ENCODE data around the gene SDK1. TPM values are rescaled to one million over a fixed set of nuclear protein-coding genes. Genes with fewer than 3 reads are reported as not detected.

The SDK1 gene
- total and polyA plus RNA-seq, 7 experiments from 2014 or later: 0.07 to 2.5 (median 0.54) TPM

- no peak overlapping the region for H3K4me3 Mint-ChIP-seq
- no peak overlapping the region for H3K27ac Mint-ChIP-seq
- Histone ChIP-seq H3K9me3 (ENCODE audit: control insufficient read depth in 2 of 3, low read length in 3 of 3) (no peaks in the 10 kb centered on the region), H3K27me3 (ENCODE audit: control insufficient read depth in 2 of 2, insufficient read depth in 2 of 2, low read length in 2 of 2) (peaks cover 0 to 4% of the 10 kb centered on the region in 2 donors), H3K4me3 (ENCODE audit: low read length) (no peak overlapping the region), H3K4me1 (ENCODE audit: control insufficient read depth in 2 of 2, insufficient read depth in 2 of 2, low read length in 2 of 2) (no peaks in the 10 kb centered on the region), H3K27ac (ENCODE audit: low read depth, low read length) (no peak overlapping the region), H3K36me3 (ENCODE audit: control insufficient read depth in 2 of 3, insufficient read depth in 3 of 3, low read length in 3 of 3) (no peaks in the 10 kb centered on the region)
- ATAC-seq (no peak), DNase-seq (no peak)
- H3K4me1 Mint-ChIP-seq: peaks cover 0 to 6% (median 0%) of the 10 kb centered on the region in 7 donors
- intact Hi-C loops (cut with micrococcal nuclease): loop anchor here in 1 of 2 donors (10.0 kb wide), 1 partner anchor 1436 kb away; no protein-coding TSS in a partner anchor
- H3K27me3 Mint-ChIP-seq: peaks cover 0 to 62% (median 7%) of the 10 kb centered on the region in 5 donors
- ChIA-PET CTCF (interaction anchor here (1.4 kb wide), 1 partner anchor 9 kb away, joined by 4 read pairs; no protein-coding TSS in a partner anchor), POLR2A (interaction anchor here (1.6 kb wide), 1 partner anchor 9 kb away, joined by 6 read pairs; the partner anchor contains the start of gene SDK1)
- no peaks in the 10 kb centered on the region for H3K9me3 Mint-ChIP-seq
- H3K36me3 Mint-ChIP-seq: no peaks in the 10 kb centered on the region
Measured at GRCh38 chr7:3309140-3309539, 8.1 kb downstream of the SDK1 start.

DNA sequence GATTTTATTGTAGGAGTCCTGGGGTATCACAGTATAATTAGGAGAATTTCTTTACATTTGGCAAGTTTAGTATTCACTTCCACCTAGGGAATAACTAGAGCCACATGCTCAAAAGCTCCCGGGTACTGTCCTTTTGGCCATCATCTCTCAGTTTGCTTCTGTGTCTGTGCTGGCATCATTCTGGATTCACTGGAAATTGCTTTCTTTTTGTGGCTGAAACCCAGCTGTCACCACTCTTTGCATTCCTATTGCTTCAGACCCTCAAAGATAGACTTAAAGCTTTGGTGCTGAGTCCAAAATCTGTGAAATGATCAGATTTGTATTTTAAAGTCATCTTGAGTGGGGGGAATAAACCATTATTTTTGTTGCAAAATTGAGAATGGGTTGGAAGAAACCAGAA, 8.9 kb downstream of the SDK1 start:
- ATAC-seq: no peak
- DNase-seq: no peak
- Mint-ChIP-seq H3K4me3 (no peak overlapping the region), H3K27me3 (peaks cover 0 to 56% (median 7%) of the 10 kb centered on the region in 5 donors), H3K27ac (no peak overlapping the region), H3K9me3 (no peaks in the 10 kb centered on the region), H3K36me3 (no peaks in the 10 kb centered on the region), H3K4me1 (peaks cover 0 to 6% (median 0%) of the 10 kb centered on the region in 7 donors)
- Histone ChIP-seq H3K9me3 (ENCODE audit: control insufficient read depth in 2 of 3, low read length in 3 of 3) (no peaks in the 10 kb centered on the region), H3K4me3 (ENCODE audit: low read length) (no peak overlapping the region), H3K36me3 (ENCODE audit: control insufficient read depth in 2 of 3, insufficient read depth in 3 of 3, low read length in 3 of 3) (no peaks in the 10 kb centered on the region), H3K27me3 (ENCODE audit: control insufficient read depth in 2 of 2, insufficient read depth in 2 of 2, low read length in 2 of 2) (peaks cover 0 to 4% of the 10 kb centered on the region in 2 donors), H3K27ac (ENCODE audit: low read depth, low read length) (no peak overlapping the region), H3K4me1 (ENCODE audit: control insufficient read depth in 2 of 2, insufficient read depth in 2 of 2, low read length in 2 of 2) (no peaks in the 10 kb centered on the region)
- POLR2A ChIA-PET: interaction anchor here (0.7 to 1.6 kb wide), 2 partner anchors 10 to 701 kb away, joined by 3 to 6 read pairs; partner anchors contain the start of gene SDK1
- CTCF ChIA-PET: interaction anchor here (1.4 kb wide), 1 partner anchor 8 kb away, joined by 4 read pairs; no protein-coding TSS in a partner anchor
- intact Hi-C loops (cut with micrococcal nuclease): loop anchor here in 1 of 2 donors (10.0 kb wide), 1 partner anchor 1435 kb away; no protein-coding TSS in a partner anchor

DNA sequence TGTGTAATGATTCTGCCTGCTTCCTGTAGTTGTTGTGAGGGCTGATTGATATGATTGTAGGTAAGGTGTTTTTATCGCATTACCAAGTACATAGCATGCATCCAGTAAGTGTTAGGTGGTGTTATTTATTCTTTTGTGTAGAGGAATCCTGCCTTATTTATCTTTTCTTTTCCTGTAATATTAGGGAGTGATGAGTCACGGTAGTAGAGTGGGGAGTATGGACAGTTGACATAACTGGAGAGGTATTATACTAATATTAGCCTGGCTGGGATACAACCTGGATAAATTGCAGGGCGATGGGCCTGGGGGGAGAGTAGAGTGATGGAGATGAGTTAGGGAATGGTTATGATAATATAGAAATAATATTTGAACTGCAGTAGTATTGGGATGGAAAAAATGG, 9.8 kb downstream of the SDK1 start:
- Mint-ChIP-seq H3K36me3 (no peaks in the 10 kb centered on the region), H3K9me3 (no peaks in the 10 kb centered on the region), H3K4me3 (no peak overlapping the region), H3K27me3 (peaks cover 0 to 49% (median 7%) of the 10 kb centered on the region in 5 donors), H3K27ac (no peak overlapping the region), H3K4me1 (peaks cover 0 to 6% (median 0%) of the 10 kb centered on the region in 7 donors)
- Histone ChIP-seq H3K27ac (ENCODE audit: low read depth, low read length) (no peak overlapping the region), H3K9me3 (ENCODE audit: control insufficient read depth in 2 of 3, low read length in 3 of 3) (no peaks in the 10 kb centered on the region), H3K36me3 (ENCODE audit: control insufficient read depth in 2 of 3, insufficient read depth in 3 of 3, low read length in 3 of 3) (no peaks in the 10 kb centered on the region), H3K4me3 (ENCODE audit: low read length) (no peak overlapping the region), H3K27me3 (ENCODE audit: control insufficient read depth in 2 of 2, insufficient read depth in 2 of 2, low read length in 2 of 2) (peaks cover 0 to 4% of the 10 kb centered on the region in 2 donors), H3K4me1 (ENCODE audit: control insufficient read depth in 2 of 2, insufficient read depth in 2 of 2, low read length in 2 of 2) (no peaks in the 10 kb centered on the region)
- POLR2A ChIA-PET: interaction anchor here (0.7 to 1.6 kb wide), 2 partner anchors 10 to 702 kb away, joined by 3 to 6 read pairs; partner anchors contain the start of gene SDK1
- ATAC-seq (no peak), DNase-seq (no peak)
- CTCF ChIA-PET: no interaction called here
- intact Hi-C loops (cut with micrococcal nuclease): no loop called here

- no peak overlapping the region for H3K27ac ChIP-seq (ENCODE audit: low read depth, low read length)
- intact Hi-C loops (cut with micrococcal nuclease): no loop called here
- DNase-seq (no peak), ATAC-seq (no peak)
- no peaks in the 10 kb centered on the region for H3K9me3 Mint-ChIP-seq
- ChIA-PET POLR2A (no interaction called here), CTCF (no interaction called here)
- H3K36me3 Mint-ChIP-seq: no peaks in the 10 kb centered on the region
- no peaks in the 10 kb centered on the region for H3K9me3 ChIP-seq (ENCODE audit: control insufficient read depth in 2 of 3, low read length in 3 of 3)
- H3K4me3 ChIP-seq (ENCODE audit: low read length): no peak overlapping the region
- H3K4me3 Mint-ChIP-seq: no peak overlapping the region
- peaks cover 0 to 38% (median 7%) of the 10 kb centered on the region in 5 donors for H3K27me3 Mint-ChIP-seq
- H3K27me3 ChIP-seq (ENCODE audit: control insufficient read depth in 2 of 2, insufficient read depth in 2 of 2, low read length in 2 of 2): peaks cover 0 to 4% of the 10 kb centered on the region in 2 donors
- no peaks in the 10 kb centered on the region for H3K36me3 ChIP-seq (ENCODE audit: control insufficient read depth in 2 of 3, insufficient read depth in 3 of 3, low read length in 3 of 3)
- no peaks in the 10 kb centered on the region for H3K4me1 ChIP-seq (ENCODE audit: control insufficient read depth in 2 of 2, insufficient read depth in 2 of 2, low read length in 2 of 2)
- H3K27ac Mint-ChIP-seq: no peak overlapping the region
- H3K4me1 Mint-ChIP-seq: peaks cover 0 to 6% (median 0%) of the 10 kb centered on the region in 7 donors
Measured at GRCh38 chr7:3312583-3312982, 11.5 kb downstream of the SDK1 start.

DNA sequence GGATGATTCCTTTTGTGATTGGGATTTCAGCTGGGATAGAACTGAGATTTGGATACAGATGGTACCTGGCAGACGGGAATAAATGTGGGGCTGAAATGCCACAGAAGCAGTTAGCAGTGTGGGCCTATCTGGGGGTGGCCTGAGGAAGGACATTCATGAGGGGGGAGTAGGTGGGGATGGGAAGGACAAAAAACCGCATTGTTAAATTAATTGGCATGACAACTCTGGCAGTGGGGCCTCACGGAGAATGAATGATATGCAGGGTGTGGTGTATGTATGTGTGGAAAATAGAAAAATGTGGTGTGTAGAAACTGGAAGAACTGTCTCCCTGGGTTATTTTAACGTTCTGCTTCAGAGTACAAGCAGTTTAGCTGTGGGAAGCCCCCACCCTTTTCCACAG, 17.8 kb downstream of the SDK1 start:
- POLR2A ChIA-PET: no interaction called here
- CTCF ChIA-PET: interaction anchor here (1.4 kb wide), 1 partner anchor 10 kb away, joined by 4 read pairs; no protein-coding TSS in a partner anchor
- Mint-ChIP-seq H3K4me3 (no peak overlapping the region), H3K27me3 (peaks cover 0 to 18% (median 0%) of the 10 kb centered on the region in 5 donors), H3K9me3 (peaks cover 0 to 5% (median 0%) of the 10 kb centered on the region in 11 donors), H3K36me3 (peaks cover 0 to 5% (median 0%) of the 10 kb centered on the region in 5 donors), H3K27ac (no peak overlapping the region), H3K4me1 (peaks cover 0 to 17% (median 6%) of the 10 kb centered on the region in 7 donors)
- no peaks in the 10 kb centered on the region for H3K9me3 ChIP-seq (ENCODE audit: control insufficient read depth in 2 of 3, low read length in 3 of 3)
- peaks cover 0 to 4% of the 10 kb centered on the region in 2 donors for H3K27me3 ChIP-seq (ENCODE audit: control insufficient read depth in 2 of 2, insufficient read depth in 2 of 2, low read length in 2 of 2)
- intact Hi-C loops (cut with micrococcal nuclease): no loop called here
- H3K36me3 ChIP-seq (ENCODE audit: control insufficient read depth in 2 of 3, insufficient read depth in 3 of 3, low read length in 3 of 3): no peaks in the 10 kb centered on the region
- H3K27ac ChIP-seq (ENCODE audit: low read depth, low read length): no peak overlapping the region
- no peak for DNase-seq
- H3K4me3 ChIP-seq (ENCODE audit: low read length): no peak overlapping the region
- no peak for ATAC-seq
- H3K4me1 ChIP-seq (ENCODE audit: control insufficient read depth in 2 of 2, insufficient read depth in 2 of 2, low read length in 2 of 2): no peaks in the 10 kb centered on the region

DNA sequence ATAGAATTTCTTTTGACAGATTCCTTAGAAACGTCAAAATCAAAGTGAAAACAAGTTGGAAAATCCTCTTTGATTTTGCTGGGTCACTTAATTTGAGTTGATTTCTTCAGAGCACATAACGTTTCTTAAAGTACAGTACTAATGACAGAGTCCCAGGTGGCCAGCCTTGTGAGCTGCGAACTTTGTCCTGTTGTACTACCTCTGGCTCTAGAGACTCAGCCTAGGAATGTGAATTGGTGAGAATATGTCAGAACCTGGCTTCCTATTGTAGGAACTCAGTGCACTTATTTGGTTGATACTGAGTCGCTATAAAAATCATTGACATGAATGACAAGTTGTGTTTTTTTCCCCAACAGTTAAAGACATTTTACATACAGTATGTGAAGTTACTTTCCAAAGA, 20.2 kb downstream of the SDK1 start:
- no peaks in the 10 kb centered on the region for H3K36me3 ChIP-seq (ENCODE audit: control insufficient read depth in 2 of 3, insufficient read depth in 3 of 3, low read length in 3 of 3)
- Mint-ChIP-seq H3K27ac (no peak overlapping the region), H3K36me3 (peaks cover 0 to 5% (median 0%) of the 10 kb centered on the region in 5 donors), H3K9me3 (peaks cover 0 to 5% (median 0%) of the 10 kb centered on the region in 11 donors), H3K4me3 (no peak overlapping the region), H3K27me3 (peaks cover 0 to 15% (median 0%) of the 10 kb centered on the region in 5 donors), H3K4me1 (peaks cover 0 to 17% (median 6%) of the 10 kb centered on the region in 7 donors)
- H3K27ac ChIP-seq (ENCODE audit: low read depth, low read length): no peak overlapping the region
- intact Hi-C loops (cut with micrococcal nuclease): no loop called here
- DNase-seq (no peak), ATAC-seq (no peak)
- H3K4me1 ChIP-seq (ENCODE audit: control insufficient read depth in 2 of 2, insufficient read depth in 2 of 2, low read length in 2 of 2): no peaks in the 10 kb centered on the region
- ChIA-PET CTCF (interaction anchor here (0.5 kb wide), 1 partner anchor 574 kb away, joined by 3 read pairs; no protein-coding TSS in a partner anchor), POLR2A (no interaction called here)
- H3K27me3 ChIP-seq (ENCODE audit: control insufficient read depth in 2 of 2, insufficient read depth in 2 of 2, low read length in 2 of 2): peaks cover 0 to 4% of the 10 kb centered on the region in 2 donors
- H3K4me3 ChIP-seq (ENCODE audit: low read length): no peak overlapping the region
- no peaks in the 10 kb centered on the region for H3K9me3 ChIP-seq (ENCODE audit: control insufficient read depth in 2 of 3, low read length in 3 of 3)

DNA sequence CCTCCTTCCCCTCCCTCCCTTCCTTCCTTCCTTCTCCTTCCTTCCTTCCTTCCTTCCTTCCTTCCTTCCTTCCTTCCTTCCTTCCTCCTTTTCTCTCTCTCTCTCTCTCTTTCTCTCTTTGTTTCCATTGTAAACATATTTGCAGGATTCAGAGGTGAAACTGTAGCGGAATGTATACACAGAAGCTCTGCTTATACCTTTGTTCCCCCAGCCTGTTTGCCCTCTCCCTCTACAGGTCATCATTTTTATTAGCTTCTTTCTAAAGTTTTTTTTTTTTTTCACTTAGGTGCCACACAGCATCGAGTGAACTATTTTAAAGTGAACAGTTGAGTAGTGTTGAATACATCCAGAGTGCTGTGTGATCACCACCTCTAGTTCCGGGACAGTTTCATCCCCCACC, 20.7 kb downstream of the SDK1 start:
- ChIA-PET CTCF (no interaction called here), POLR2A (no interaction called here)
- H3K4me3 ChIP-seq (ENCODE audit: low read length): no peak overlapping the region
- intact Hi-C loops (cut with micrococcal nuclease): no loop called here
- DNase-seq: no peak
- H3K36me3 Mint-ChIP-seq: peaks cover 0 to 5% (median 0%) of the 10 kb centered on the region in 5 donors
- no peaks in the 10 kb centered on the region for H3K4me1 ChIP-seq (ENCODE audit: control insufficient read depth in 2 of 2, insufficient read depth in 2 of 2, low read length in 2 of 2)
- H3K27me3 ChIP-seq (ENCODE audit: control insufficient read depth in 2 of 2, insufficient read depth in 2 of 2, low read length in 2 of 2): peaks cover 0 to 4% of the 10 kb centered on the region in 2 donors
- no peaks in the 10 kb centered on the region for H3K36me3 ChIP-seq (ENCODE audit: control insufficient read depth in 2 of 3, insufficient read depth in 3 of 3, low read length in 3 of 3)
- no peaks in the 10 kb centered on the region for H3K9me3 ChIP-seq (ENCODE audit: control insufficient read depth in 2 of 3, low read length in 3 of 3)
- peak overlapping the region in 1 of 9 donors; percentile 35 for H3K27ac Mint-ChIP-seq
- peaks cover 0 to 15% (median 0%) of the 10 kb centered on the region in 5 donors for H3K27me3 Mint-ChIP-seq
- ATAC-seq: no peak
- peaks cover 0 to 5% (median 0%) of the 10 kb centered on the region in 11 donors for H3K9me3 Mint-ChIP-seq
- H3K27ac ChIP-seq (ENCODE audit: low read depth, low read length): no peak overlapping the region
- peaks cover 0 to 17% (median 6%) of the 10 kb centered on the region in 7 donors for H3K4me1 Mint-ChIP-seq
- no peak overlapping the region for H3K4me3 Mint-ChIP-seq

Measured in naive thymus-derived CD4-positive, alpha-beta T cell (primary cell).